Nephron progenitor cell (in vitro differentiated cells): ENCODE data around the gene QRFPR.

Experiments
- DNase-seq: peaks from one replicate; pipeline ENCODE4 v3.0.0; 2021
- H3K27ac Mint-ChIP-seq: 2 replicates; pipeline ENCODE4 v1.8.0; 2021; ENCODE audit warnings: mild to moderate bottlenecking, moderate library complexity, mixed read lengths
- H3K27me3 Mint-ChIP-seq: 2 replicates; pipeline ENCODE4 v1.8.0; 2021; ENCODE audit warnings: mild to moderate bottlenecking, low read depth, mixed read lengths; ENCODE audit not compliant: poor library complexity
- H3K36me3 Mint-ChIP-seq: 2 replicates; pipeline ENCODE4 v1.8.0; 2021; ENCODE audit warnings: low read depth, mixed read lengths
- H3K4me1 Mint-ChIP-seq: 2 replicates; pipeline ENCODE4 v1.8.0; 2021; ENCODE audit warnings: mixed read lengths
- H3K4me3 Mint-ChIP-seq: 2 replicates; pipeline ENCODE4 v1.8.0; 2021; ENCODE audit warnings: mild to moderate bottlenecking, moderate library complexity, mixed read lengths
- H3K9me3 Mint-ChIP-seq: 2 replicates; pipeline ENCODE4 v1.8.0; 2021; ENCODE audit warnings: mild to moderate bottlenecking, moderate library complexity, mixed read lengths
- TF ChIP-seq, protein P1 (sequence below): fragments of 200-600 bp; sonication (generic); IDR thresholded peaks from 2 replicates; pipeline ENCODE4 v1.5.0; 2021; ENCODE audit warnings: antibody characterized with exemption

The QRFPR gene

DNA sequence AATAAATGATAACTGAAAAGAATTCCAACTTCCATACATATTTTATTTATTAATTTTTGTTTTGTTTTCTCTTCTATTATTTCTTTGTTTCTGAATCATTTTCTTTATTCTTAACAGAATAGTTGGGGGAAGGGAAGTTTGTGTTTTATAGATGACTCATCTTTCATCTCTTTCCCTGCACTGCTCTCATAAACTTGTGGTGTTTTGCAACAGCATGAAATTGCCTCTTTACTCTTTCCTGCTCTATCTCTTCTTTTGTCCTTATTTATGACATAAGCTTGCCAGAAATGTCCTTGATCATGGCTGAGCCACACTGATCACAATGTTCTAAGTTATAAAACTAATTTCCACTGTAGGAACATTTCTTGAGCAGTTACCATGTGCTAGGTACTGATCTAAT lies 22.3 kb downstream of the QRFPR start:
- Mint-ChIP-seq H3K27me3 (no peaks in the 10 kb centered on the region), H3K9me3 (peaks cover 21% of the 10 kb centered on the region), H3K4me1 (no peaks in the 10 kb centered on the region), H3K4me3 (no peak overlapping the region), H3K36me3 (peaks cover 5% of the 10 kb centered on the region), H3K27ac (no peak overlapping the region)
- no peak for DNase-seq
- TF ChIP-seq, protein P1, sequence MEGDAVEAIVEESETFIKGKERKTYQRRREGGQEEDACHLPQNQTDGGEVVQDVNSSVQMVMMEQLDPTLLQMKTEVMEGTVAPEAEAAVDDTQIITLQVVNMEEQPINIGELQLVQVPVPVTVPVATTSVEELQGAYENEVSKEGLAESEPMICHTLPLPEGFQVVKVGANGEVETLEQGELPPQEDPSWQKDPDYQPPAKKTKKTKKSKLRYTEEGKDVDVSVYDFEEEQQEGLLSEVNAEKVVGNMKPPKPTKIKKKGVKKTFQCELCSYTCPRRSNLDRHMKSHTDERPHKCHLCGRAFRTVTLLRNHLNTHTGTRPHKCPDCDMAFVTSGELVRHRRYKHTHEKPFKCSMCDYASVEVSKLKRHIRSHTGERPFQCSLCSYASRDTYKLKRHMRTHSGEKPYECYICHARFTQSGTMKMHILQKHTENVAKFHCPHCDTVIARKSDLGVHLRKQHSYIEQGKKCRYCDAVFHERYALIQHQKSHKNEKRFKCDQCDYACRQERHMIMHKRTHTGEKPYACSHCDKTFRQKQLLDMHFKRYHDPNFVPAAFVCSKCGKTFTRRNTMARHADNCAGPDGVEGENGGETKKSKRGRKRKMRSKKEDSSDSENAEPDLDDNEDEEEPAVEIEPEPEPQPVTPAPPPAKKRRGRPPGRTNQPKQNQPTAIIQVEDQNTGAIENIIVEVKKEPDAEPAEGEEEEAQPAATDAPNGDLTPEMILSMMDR: no peak

DNA sequence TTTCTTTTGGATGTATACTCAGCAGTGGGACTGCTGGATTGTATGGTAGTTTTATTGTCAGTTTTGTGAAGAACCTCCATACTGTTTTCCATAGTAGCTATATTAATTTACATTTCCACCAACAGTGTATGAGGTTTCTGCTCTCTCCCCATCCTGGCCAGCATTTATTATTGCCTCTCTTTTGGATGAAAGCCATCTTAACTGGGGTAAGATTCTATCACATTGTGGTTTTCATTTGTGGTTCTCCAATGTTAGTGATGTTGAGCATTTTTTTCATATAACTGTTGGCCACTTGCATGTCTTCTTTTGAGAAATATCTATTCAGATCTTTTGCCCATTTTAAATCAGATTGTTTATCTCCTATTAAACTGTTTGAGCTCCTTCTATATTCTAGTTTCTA lies 27.6 kb downstream of the QRFPR start:
- TF ChIP-seq, protein P1: no peak
- H3K4me1 Mint-ChIP-seq: no peaks in the 10 kb centered on the region
- H3K27ac Mint-ChIP-seq: no peak overlapping the region
- H3K36me3 Mint-ChIP-seq: peaks cover 5% of the 10 kb centered on the region
- no peaks in the 10 kb centered on the region for H3K27me3 Mint-ChIP-seq
- H3K4me3 Mint-ChIP-seq: no peak overlapping the region
- peaks cover 28% of the 10 kb centered on the region for H3K9me3 Mint-ChIP-seq
- no peak for DNase-seq

DNA sequence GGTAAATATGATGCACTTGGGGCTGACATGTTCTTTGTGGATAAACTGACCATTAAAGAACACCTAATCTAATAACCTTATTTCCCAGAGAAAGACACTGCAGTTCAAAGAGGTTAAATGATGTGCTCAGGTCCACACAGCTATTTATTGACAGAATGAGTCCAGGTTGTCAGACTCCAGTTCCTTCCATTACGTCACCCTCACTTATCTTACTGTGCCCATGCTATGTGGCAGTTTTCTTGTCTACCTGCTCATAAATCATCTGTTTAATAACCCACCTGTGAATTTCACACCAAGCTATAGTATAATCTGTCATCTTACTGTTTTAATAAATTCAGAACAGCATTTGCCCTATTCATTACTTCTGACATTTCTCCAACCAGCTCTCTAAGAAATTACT lies 36.7 kb downstream of the QRFPR start:
- H3K4me3 Mint-ChIP-seq: no peak overlapping the region
- no peaks in the 10 kb centered on the region for H3K9me3 Mint-ChIP-seq
- no peak for DNase-seq
- H3K36me3 Mint-ChIP-seq: no peaks in the 10 kb centered on the region
- no peak overlapping the region for H3K27ac Mint-ChIP-seq
- TF ChIP-seq, protein P1: no peak
- no peaks in the 10 kb centered on the region for H3K4me1 Mint-ChIP-seq
- no peaks in the 10 kb centered on the region for H3K27me3 Mint-ChIP-seq

DNA sequence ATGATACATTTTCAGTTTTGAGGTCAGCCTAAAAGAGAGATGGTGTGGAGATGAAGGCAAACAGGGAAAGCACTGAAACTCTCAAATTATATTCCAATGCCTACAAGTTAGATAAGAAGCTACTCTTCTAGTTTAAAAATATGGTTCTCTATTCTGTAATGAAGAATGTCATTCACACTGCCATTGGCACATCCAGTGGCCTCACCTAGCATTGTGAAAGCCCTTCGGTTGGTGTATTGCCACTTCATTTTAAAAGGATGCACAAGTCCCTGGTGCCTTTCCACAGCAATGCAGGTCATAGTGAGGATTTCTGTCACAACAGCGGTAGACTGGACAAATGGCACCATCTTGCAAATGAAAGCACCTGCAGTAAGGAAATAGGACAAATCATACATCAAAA lies 40.6 kb downstream of the QRFPR start:
- H3K4me1 Mint-ChIP-seq: no peaks in the 10 kb centered on the region
- no peaks in the 10 kb centered on the region for H3K9me3 Mint-ChIP-seq
- no peak for DNase-seq
- no peaks in the 10 kb centered on the region for H3K27me3 Mint-ChIP-seq
- no peak overlapping the region for H3K27ac Mint-ChIP-seq
- no peak overlapping the region for H3K4me3 Mint-ChIP-seq
- no peaks in the 10 kb centered on the region for H3K36me3 Mint-ChIP-seq
- TF ChIP-seq, protein P1: no peak

DNA sequence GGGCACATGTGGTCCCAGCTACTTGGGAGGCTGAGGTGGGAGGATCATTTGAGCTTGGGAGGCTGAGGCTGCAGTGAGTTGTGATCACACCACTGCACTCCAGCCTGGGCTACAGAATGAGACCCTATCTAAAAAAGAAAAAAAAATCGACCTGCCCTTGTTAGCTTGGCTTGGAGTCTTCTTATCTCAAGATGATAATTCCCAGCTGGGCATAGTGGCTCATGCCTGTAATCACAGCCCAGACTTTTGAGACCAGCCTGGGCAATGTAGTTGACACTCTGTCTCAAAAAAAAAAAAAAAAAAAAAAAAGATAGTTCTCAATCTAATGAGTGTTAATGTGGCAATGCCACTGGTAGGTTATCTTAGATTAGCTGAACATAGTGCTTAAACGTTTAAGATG lies 41.0 kb downstream of the QRFPR start:
- no peaks in the 10 kb centered on the region for H3K36me3 Mint-ChIP-seq
- no peak overlapping the region for H3K27ac Mint-ChIP-seq
- H3K9me3 Mint-ChIP-seq: no peaks in the 10 kb centered on the region

DNA sequence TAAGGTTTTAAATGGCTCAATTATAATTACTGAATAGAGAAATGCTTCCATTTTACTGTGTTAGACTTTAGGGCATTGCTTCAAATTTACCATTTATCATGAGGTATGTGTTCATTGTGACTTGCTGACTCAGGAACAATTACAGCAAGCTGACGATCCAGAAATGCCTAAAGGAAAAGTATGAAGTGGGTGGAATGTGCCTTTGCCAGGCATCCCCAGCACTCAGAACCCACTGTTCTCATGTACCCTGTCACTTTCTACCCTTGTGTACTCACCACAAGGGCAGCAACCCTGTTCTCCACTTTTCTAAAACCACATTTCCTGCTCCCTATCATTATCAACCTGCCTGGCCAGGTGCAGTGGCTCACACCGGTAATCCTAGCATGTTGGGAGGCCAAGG lies 41.5 kb downstream of the QRFPR start:
- DNase-seq: no peak
- no peaks in the 10 kb centered on the region for H3K4me1 Mint-ChIP-seq
- H3K36me3 Mint-ChIP-seq: no peaks in the 10 kb centered on the region
- H3K9me3 Mint-ChIP-seq: no peaks in the 10 kb centered on the region
- H3K27ac Mint-ChIP-seq: no peak overlapping the region
- H3K27me3 Mint-ChIP-seq: no peaks in the 10 kb centered on the region
- H3K4me3 Mint-ChIP-seq: no peak overlapping the region
- TF ChIP-seq, protein P1: no peak

More for the DNA sequence above, 41.0 kb downstream of the QRFPR start:
- no peak for DNase-seq
- Mint-ChIP-seq H3K4me3 (no peak overlapping the region), H3K4me1 (no peaks in the 10 kb centered on the region), H3K27me3 (no peaks in the 10 kb centered on the region)
- TF ChIP-seq, protein P1: no peak
